Endothelial cell of hepatic sinusoid (primary cell): ENCODE data around the gene ITGAE.

Source experiments
- in situ Hi-C: cut with HindIII; loops from 2 replicates; pipeline ENCODE4 v1.10.0; 2017; ENCODE audit warnings: low sequenced_read_pairs

The ITGAE gene

DNA sequence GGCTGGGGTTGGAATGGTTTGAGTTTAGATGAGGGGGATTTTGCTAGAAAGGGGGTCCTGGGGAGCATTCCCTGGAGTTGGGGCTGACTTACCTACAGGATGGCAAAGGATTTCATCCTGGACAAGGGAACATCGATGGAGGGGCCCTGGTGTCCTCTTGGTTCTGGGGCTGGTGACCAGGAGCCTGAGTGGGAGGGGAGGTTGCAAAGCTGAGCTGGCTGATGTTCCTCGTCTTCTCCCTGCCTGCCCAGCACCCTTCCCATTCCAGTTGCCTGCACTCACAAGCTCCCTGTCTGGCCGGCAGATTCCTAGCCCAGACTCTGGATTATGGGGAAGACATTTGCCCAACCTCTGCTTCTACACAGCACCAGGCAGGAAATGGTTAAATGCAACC is 37.2 kb downstream of the ITGAE start:
- in situ Hi-C loops, result loop anchor here (10.0 kb wide), 1 partner anchor 69 kb away; the partner anchor contains the start of gene P2RX5

DNA sequence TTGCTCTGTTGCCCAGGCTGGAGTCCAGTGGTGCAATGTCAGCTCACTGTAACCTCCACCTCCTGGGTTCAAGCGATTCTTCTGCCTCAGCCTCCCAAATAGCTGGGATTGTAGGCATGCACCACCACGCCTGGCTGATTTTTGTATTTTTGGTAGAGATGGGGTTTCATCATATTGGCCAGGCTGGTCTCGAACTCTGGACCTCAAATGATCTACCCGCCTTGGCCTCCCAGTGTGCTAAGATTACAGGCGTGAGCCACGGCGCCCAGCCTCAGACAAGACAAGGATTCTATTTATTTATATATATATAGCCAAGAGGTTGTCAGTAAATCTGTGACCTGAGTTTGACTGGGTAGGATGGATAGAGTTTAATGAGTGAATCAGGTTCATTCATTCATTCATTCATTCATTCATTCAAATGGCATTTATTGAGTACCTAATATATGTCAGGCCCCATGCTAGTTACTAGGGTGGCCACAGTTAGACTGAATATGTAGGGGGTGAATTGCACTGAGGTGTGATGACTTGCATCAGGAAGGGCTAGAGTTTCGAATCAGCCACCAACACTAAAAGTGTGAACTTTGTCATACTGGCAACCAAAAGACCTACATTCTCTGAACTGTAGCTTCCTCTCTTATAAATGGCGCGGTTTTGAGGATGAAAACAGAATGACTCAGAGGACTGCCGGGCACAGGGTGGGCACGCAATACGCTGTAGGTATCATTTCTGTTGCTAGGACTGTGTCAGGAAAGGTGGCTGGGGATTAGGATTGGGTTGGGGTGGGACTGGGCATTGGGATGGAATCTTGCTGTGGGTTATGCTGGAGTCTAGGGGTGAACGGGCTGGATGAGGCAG is 37.8 kb downstream of the ITGAE start:
- in situ Hi-C loops, result loop anchor here (10.0 kb wide), 1 partner anchor 68 kb away; the partner anchor contains the start of gene P2RX5

DNA sequence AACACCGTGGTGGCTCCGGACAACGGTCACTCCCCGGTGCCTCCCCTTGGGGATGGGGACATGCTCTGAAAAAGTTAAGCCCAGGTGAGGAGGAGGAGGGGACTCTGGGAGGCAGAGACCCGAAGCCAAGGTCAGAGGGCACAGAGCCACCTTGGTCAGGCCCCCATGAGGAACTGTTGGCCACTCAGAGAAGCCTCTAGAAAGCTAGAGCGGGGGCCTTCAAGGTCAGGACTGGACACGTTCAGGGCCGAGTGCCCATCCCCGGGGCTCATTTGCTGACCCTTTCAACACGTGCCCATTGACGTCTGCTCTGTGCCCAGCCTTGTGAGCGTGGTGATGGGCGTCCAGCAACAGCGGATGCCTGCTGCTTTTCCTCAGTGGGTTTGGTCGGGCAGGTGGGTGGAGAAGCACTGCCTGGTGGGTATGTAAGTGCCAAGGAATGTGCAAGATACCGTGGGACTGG is 39.0 kb downstream of the ITGAE start:
- in situ Hi-C loops, result loop anchor here (10.0 kb wide), 1 partner anchor 67 kb away; the partner anchor contains the start of gene P2RX5

DNA sequence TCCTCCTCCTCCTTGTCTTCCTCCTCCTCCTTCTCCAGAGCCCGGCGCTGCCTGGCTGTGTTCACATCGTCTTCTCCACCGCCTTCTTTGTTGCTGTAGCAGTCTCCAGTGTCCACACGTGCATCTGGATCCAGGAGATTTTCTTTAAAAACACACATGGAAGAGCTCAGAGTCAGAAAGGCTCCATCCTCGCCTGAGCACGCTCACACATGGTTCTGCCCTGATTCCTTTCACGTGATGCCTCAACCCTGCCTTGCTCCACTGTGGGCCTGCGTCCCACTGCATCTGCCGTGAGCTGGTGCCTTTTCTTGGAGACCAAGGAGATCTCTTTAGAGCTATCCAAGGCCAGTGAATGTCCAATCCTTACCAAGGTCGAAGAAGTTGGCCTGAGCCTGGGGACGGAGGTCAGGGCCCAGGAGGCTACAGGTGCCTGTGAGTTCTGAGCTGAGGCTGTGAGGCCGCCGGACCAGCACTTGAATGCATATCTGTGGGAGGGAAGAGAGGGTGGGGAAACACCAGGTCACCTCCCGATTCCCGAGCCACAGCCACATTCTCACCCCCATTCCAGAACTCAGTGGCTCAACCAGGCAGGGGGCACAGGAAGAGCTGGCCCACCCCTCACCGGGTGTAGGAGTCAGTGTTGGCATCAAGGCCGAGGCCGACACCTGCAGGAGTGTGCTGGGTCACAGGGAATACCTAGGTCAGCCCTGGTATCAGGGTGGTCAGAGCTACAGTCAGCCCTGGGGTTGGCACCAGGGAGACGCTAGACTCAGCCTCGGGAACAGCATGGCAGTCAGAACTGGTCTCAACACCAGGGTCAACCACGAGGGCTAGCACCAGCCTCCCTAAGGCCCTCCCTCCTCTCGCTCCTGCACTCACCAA is 39.7 kb downstream of the ITGAE start:
- in situ Hi-C loops, result loop anchor here (10.0 kb wide), 1 partner anchor 66 kb away; the partner anchor contains the start of gene P2RX5

DNA sequence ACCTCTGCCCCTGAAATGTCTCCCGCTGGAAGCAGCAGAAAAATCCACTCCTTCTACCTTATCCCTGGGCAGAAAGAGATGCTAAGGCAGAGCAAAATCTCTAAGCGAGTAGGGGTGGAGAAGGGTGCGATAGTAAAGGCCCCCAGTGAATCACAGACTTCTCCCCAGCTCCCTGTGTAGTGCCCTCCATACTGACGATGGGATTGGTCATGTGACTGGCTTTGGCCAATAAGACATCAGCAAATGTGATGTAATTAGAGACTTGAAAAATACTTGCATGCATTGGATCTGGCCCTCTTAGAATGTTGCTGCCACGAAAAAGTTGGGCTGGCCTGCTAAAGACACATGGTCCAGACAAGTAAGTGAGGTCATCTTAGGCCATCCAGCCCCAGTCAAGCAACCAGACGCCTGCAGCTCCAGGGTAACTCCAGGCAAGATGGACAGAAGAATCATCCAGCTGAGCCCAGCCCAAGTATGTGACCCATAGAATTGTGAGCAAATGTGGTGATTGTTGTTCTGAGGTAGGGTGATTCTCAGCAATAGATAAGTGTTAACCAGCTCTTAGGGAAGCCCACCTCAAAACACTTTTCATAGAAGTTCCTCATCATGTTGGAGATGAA is 41.3 kb downstream of the ITGAE start:
- in situ Hi-C loops, result loop anchor here (10.0 kb wide), 1 partner anchor 65 kb away; the partner anchor contains the start of gene P2RX5

DNA sequence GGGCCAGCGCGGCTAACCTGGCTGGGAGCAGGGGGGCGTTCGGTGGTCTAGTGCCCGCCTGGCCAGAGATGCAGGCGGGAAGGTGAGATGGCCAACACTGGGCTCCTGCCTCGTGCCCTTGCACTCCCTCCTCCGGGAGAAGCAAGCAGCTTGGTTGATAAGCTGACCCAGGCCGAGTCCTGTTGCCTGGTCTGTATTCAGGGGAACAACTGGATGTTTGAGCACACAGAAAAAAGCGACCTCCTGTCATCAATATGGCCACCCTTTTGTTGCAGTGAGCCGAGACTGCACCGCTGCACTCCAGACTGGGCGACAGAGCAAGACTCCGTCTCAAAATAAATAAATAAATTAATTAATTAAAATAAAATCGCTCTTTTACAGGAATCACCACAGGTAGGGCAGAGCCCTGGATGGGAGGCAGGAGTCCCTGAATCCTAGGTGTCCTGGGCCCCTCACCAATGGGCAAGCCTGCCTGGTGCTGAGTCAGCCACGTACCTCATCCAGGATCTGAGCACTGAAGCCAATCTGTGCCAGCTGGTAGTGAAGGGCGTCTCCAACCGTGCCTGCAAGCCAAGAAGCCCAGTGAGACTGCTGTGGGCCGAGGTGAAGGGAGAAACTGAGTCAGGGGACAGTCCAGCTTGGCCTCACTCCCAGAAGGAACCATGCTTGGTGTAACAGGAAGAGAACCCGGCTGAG is 45.5 kb downstream of the ITGAE start:
- in situ Hi-C loops, result no loop called here

DNA sequence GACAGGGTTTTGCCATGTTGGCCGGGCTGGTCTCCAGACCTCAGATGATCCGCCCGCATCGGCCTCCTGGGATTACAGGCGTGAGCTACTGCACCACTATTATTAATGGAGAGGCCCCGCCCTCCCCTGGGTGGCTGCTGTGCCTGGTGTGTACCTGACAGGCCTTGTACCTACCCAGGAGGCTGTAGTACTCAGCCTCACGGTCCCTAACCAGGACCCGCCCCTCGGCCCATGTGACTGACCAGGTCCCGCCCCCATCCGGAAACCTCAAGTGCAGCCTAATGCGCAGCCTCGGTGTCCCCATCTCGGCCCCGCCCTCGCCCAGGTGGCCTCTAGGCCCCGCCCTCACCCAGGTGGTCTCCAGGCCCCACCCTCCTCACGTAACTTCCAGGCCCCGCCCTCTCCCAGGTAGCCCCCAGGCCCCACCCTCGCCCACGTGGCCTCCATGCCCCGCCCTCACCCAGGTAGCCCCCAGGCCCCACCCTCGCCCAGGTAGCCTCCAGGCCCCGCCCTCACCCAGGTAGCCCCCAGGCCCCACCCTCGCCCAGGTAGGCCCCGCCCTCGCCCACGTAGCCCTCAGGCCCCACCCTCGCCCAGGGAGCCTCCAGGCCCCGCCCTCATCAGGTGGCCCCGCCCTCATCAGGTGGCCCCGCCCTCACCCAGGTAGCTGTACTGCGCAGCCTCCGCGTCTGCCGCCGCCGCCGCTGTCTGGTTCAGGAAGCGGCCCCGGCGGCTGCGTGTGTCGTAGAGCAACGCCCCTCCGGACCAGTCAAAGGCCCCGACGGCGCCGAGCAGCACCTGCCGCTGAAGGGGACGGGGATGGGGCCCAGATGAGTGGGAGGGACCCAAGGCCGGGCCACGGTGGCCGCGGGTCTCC is 46.3 kb downstream of the ITGAE start:
- in situ Hi-C loops, result no loop called here

DNA sequence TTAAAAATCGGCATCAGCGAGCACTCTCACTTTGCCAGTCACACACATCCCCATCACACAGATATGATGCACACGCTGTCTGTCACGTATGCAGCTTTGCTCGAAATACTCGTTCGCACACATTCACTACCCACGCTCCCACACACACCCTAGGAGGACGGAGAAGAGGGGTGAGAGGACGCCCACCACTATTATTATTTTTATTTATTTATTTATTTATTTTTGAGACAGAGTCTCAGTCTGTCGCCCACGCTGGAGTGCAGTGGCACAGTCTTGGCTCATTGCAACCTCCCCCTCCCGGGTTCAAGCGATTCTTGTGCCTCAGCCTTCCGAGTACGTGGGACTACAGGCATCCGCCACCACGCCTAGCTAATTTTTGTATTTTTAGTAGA is 46.9 kb downstream of the ITGAE start:
- in situ Hi-C loops, result no loop called here

DNA sequence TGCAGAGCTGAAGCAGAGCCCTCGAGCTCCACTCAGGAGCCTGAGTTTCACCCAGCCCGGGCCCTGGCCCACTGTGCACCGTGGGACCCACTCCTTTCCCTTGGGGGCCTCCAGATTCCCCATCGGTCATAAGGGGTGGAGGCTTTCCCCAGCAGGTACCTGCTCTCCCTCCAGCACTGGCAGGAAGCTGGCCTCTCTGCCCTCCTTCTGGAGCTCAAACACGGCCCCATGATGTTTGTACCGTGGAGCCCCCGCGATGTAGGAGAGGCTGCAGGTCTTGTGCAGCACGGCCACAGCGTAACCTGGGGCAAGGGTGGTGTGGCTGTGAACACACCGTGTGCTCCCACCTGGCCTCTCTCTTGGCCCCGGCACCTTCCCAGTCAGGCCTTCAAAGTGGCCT is 47.4 kb downstream of the ITGAE start:
- in situ Hi-C loops, result no loop called here

DNA sequence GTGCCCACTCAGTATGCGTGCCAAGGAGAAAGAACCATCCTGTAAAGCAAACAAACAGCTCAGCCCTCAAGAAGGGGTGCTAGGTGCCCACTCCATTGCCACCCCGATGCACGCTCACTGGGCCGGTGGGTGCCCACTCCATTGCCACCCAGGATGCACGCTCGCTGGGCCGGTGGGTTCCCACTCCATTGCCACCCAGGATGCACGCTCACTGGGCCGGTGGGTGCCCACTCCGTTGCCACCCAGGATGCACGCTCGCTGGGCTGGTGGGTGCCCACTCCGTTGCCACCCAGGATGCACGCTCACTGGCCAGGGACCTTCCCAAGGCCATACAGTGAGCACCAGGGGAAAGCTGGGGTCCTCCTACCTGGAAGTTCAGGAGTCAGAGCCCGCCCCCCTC is 49.2 kb downstream of the ITGAE start:
- in situ Hi-C loops, result no loop called here

DNA sequence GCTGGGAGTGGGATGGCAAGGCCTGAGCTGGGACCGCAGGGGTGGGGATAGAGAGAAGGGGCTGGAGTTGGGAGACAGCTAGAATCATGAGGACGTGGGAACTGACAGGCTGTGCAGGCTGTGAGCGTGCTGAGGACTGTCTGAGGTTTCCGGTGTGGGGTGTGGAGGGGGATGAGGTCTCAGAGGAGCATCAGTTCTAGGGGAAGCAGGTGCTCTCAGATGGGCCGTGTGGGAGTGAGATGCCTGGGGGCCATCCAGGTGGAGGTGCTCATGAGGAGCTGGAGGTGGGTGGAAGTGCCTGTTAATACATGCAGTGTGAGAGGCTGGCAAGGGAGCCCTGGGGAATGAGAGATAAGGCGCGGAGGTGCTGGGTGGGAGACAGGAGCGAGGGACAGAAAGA is 50.1 kb downstream of the ITGAE start:
- in situ Hi-C loops, result no loop called here

DNA sequence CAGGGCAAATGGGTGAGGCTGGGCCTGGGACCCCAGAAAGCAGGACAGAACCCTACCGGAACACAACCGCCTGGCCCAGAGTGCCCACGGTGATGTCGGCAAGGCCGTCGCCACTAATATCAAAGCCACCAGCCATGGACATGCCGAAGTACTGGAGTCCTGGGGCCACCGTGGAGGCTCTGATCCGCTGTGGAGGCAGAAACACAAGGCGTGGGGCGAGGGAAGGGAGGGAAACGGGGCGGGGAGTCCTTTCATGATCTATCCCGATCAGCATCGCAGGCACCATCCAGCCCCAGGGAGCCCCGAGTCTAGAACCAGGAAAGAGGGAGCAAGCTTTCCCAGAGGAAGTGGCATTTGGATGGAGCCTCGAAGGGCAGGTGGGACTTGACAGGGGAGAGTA is 50.7 kb downstream of the ITGAE start:
- in situ Hi-C loops, result no loop called here

DNA sequence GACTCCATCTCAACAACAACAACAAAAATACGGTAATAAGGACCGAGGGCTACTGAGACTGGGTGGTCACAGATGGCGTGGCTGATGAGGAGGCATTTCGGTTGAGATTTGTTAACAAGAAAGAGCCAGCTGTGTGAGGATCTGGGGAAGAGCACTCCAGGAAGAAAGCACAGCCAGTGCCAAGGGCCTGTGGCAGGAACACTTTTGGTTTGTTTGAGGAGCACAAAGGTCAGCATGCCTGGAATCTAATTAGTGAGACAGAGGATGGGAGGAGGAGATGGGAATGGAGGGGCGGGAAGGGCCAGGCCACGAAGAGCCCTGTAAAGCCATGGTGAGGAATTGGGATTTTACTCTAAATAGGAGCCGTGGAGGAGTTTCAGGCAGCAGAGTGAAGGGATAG is 52.4 kb downstream of the ITGAE start:
- in situ Hi-C loops, result no loop called here

DNA sequence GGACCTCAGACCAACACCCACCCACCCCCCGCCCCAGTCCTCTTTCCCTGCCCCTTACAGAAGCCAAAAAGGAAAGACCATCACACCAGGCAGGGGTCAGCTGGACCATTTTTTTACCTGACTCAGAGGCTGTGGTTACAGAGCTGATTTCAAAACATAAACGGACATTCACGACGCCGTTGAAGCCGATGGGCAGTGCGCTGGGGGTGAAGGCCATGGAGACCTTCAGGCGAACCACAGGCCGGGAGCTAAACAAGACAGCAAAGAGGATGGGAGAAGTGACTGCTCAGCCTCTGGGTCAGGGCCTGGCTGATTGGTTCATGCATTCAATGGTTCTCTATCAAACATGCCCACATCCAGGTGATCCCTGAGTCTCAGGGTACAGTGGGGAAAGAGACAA is 53.2 kb downstream of the ITGAE start:
- in situ Hi-C loops, result no loop called here

DNA sequence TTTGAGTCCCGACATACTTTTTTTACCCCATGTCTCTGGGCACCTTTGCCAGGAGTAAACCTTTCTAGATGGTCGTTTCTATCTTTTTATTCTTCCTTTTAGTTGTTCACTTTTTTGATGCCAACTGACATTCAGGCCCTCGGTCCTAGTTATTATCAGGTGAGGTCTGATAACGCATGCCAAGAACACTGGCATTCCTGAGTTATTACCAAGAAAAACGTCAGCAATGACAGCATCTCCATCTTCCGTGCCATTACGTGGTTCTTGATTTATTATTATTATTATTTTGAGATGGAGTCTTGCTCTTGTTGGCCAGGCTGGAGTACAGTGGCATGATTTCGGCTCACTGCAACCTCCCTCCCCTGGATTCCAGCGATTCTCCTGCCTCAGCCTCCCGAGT is 55.9 kb downstream of the ITGAE start:
- in situ Hi-C loops, result no loop called here

DNA sequence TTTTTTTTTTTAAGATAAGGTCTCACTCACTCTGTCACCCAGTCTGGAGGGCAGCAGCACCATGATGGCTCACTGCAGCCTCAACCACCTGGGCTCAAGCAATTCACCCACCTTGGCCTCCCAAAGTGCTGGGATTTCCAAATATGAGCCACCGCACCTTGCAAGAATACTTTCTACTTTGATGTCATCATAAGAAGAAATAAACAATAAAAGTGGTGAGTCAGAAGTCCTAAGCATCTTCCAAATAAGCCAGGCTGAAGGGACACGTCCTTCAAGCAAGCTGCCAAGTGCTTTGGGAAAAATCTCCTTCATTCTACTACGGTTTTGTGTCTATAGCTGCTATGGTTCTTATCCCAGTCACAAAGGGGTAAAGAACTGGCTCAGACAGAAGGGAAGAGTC is 57.0 kb downstream of the ITGAE start:
- in situ Hi-C loops, result loop anchor here (5.0 kb wide), 1 partner anchor 58 kb away; the partner anchor contains the start of gene ITGAE

DNA sequence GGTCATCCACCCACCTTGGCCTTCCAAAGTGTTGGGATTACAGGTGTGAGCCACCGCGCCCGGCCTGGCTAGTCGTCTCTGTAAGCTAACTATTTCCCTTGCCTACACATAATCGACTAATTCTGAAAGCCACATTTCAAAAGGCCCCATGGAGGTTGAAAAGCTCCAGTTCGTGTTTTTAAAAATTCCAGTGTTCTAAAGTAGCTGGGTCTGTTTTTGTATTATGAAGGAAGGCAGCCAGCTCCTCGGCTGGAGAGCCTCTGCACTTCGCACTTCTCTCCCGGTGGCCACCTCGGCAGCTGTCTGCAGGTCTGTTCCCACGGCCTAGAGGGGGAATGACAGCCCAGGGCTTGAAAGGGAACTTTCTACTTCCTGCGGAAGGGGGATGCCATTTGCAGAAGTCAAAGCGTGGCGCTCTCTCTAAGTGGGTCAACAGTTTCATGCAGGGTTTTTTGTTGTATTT is 60.3 kb downstream of the ITGAE start:
- in situ Hi-C loops, result loop anchor here (5.0 kb wide), 1 partner anchor 62 kb away; the partner anchor contains the start of gene ITGAE

DNA sequence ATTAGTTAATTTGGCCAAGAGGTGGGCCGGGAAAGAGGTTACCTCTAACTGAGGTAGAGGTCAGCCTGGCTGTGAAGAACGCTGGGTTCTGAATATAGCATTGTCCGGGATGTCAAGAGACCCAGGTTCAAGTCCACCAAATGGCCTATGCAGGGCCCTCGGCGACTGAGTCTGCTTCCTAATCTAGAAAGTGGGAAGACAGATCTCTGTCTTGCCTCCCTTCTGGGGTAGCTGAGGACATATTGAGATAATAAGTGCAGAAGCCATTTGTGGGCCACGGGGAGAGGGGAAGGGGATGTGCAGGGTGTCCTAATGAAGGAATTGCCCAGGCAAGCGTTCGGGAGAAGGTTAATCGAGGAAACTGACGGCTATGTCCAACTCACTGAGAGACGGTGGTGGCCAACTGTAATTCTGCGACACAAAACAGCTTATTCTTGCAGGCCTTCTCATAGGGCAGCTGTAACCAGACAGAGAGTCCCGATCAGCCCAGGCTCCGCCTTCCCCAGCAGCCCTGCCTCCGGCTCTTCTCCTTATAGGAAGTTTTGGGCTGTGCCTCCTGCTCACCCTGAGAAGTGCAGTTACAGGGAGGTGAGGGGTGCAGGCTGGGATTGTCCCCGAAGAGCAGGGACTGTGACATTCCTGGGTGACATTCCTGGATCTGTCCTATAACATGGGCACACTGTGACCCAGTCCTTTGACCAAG is 61.4 kb downstream of the ITGAE start:
- in situ Hi-C loops, result loop anchor here (5.0 kb wide), 1 partner anchor 63 kb away; the partner anchor contains the start of gene ITGAE
